RWPE2 (cell line): ENCODE measurements around the gene GFI1B.

ENCODE experiments used
- ATAC-seq: fragments of 200-7000 bp; cut with Tn5 transposase; 3 replicates; pipeline ENCODE4 v1.9.1; 2021; ENCODE audit warnings: low read depth
- DNase-seq: peaks from one replicate; pipeline ENCODE4 v3.0.0-alpha.2; 2020; ENCODE audit warnings: low spot score
- H3K27ac ChIP-seq: fragments of 450-650 bp; 2 replicates; pipeline ENCODE4 v1.5.1; 2017; ENCODE audit warnings: mild to moderate bottlenecking; ENCODE audit not compliant: poor library complexity, severe bottlenecking
- H3K27me3 ChIP-seq: fragments of 250-450 bp; sonication (Bioruptor Pico); 2 replicates; pipeline ENCODE4 v1.5.1; 2021; ENCODE audit warnings: mild to moderate bottlenecking, moderate library complexity; ENCODE audit not compliant: insufficient read depth, poor library complexity, severe bottlenecking
- H3K36me3 ChIP-seq: fragments of 250-450 bp; sonication (Bioruptor Pico); 2 replicates; pipeline ENCODE4 v1.5.1; 2020; ENCODE audit warnings: low read depth, mild to moderate bottlenecking, moderate library complexity
- H3K4me1 ChIP-seq: fragments of 250-450 bp; sonication (Bioruptor Pico); 2 replicates; pipeline ENCODE4 v1.5.1; 2021; ENCODE audit warnings: mild to moderate bottlenecking, moderate library complexity; ENCODE audit not compliant: insufficient read depth, poor library complexity, severe bottlenecking
- H3K4me3 ChIP-seq: fragments of 250-450 bp; sonication (Bioruptor Pico); 2 replicates; pipeline ENCODE4 v1.5.1; 2021; ENCODE audit warnings: mild to moderate bottlenecking, moderate library complexity; ENCODE audit not compliant: severe bottlenecking
- H3K9me3 ChIP-seq: fragments of 250-450 bp; sonication (Bioruptor Pico); 2 replicates; pipeline ENCODE4 v1.5.1; 2021; ENCODE audit warnings: mild to moderate bottlenecking, moderate library complexity; ENCODE audit not compliant: severe bottlenecking
- TF ChIP-seq, protein P1 (sequence below): fragments of 450-650 bp; IDR thresholded peaks from one replicate; pipeline ENCODE4 v1.5.1; 2017; ENCODE audit warnings: mild to moderate bottlenecking, moderate library complexity; ENCODE audit not compliant: poor library complexity, severe bottlenecking

Gene GFI1B

DNA sequence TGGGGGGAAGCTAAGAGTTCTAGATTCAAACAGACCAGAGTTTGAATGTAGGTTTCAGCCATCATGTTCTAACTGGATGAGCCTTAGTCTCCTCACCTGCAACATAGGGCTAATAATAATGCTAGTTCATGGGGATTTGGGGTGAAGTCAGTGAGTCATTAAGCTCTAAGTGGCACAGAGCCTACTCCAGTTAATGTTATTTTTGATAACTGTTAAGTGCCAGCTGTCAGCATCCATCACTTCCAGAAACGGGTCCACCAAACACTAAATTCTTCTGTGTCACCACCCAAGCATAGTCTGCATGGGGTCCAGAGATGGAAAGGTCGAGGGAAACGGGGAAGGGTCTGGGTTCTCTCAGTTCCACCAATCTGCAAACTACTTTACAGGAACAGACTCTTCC is 32.3 kb upstream of the GFI1B start:
- no peaks in the 10 kb centered on the region for H3K9me3 ChIP-seq
- no peak overlapping the region for H3K27ac ChIP-seq
- H3K36me3 ChIP-seq, result no peaks in the 10 kb centered on the region
- no peak overlapping the region for H3K4me3 ChIP-seq
- TF ChIP-seq, protein P1, sequence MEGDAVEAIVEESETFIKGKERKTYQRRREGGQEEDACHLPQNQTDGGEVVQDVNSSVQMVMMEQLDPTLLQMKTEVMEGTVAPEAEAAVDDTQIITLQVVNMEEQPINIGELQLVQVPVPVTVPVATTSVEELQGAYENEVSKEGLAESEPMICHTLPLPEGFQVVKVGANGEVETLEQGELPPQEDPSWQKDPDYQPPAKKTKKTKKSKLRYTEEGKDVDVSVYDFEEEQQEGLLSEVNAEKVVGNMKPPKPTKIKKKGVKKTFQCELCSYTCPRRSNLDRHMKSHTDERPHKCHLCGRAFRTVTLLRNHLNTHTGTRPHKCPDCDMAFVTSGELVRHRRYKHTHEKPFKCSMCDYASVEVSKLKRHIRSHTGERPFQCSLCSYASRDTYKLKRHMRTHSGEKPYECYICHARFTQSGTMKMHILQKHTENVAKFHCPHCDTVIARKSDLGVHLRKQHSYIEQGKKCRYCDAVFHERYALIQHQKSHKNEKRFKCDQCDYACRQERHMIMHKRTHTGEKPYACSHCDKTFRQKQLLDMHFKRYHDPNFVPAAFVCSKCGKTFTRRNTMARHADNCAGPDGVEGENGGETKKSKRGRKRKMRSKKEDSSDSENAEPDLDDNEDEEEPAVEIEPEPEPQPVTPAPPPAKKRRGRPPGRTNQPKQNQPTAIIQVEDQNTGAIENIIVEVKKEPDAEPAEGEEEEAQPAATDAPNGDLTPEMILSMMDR, result no peak
- DNase-seq, result no peak
- no peaks in the 10 kb centered on the region for H3K27me3 ChIP-seq
- H3K4me1 ChIP-seq, result peaks cover 21% of the 10 kb centered on the region
- ATAC-seq, result no peak

DNA sequence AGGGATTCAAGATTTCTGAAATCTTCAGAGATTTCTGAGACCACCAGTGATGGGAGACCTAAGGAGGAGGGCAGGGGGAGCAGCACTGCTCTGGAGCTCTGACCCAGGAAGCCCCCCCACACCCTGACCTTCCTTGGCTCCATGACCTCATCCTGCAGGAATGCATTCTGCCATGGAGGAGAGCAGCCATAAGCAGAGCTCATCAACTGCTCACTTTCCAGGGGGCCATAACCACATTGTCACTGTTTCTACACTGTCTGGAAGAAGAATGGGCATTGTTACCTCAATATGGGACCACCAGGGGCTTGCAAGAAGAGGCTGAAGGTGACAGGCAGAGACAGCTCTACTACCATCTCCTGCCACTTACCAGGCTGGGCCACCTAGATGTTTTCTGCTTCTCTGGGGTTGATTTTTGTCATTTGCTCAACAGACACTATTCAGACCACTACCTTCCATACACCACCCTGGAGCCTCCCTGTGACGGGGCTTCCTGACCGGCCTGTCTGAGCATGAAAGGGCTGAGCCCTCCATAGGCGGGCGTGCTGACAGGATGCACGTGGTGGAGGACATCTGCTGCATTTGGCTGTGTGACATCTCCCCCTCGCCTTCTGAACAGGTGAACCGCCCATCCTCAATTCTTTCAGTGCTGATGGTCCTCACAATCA is 31.7 kb upstream of the GFI1B start:
- no peak overlapping the region for H3K27ac ChIP-seq
- H3K27me3 ChIP-seq, result no peaks in the 10 kb centered on the region
- no peak for DNase-seq
- H3K4me1 ChIP-seq, result peaks cover 21% of the 10 kb centered on the region
- ATAC-seq, result peak; percentile 31; the same call in 1 of the 3 replicates
- no peak overlapping the region for H3K4me3 ChIP-seq
- H3K36me3 ChIP-seq, result no peaks in the 10 kb centered on the region
- no peaks in the 10 kb centered on the region for H3K9me3 ChIP-seq
- TF ChIP-seq, protein P1, result no peak

DNA sequence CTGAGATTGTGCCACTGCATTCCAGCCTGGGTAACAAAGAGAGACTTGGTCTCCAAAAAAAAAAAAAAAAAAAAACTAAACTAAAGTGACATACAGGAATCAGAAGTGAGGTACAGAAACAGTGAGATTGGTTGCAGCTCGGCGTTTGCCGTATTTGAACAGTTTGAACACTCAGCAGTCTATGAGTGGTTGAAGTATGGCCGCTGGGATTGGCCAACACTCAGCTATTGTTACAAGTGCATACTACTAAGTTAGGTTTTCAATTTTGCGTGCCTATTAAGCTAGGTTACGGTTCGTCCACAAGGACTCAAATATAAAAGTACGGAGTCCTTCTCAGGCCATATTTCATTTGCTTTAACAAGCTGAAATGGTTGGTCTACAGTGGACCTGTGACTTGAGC is 30.7 kb upstream of the GFI1B start:
- Histone ChIP-seq H3K27ac (no peak overlapping the region), H3K4me3 (no peak overlapping the region), H3K27me3 (no peaks in the 10 kb centered on the region), H3K36me3 (no peaks in the 10 kb centered on the region), H3K9me3 (no peaks in the 10 kb centered on the region), H3K4me1 (peaks cover 17% of the 10 kb centered on the region)
- ATAC-seq (no peak), DNase-seq (no peak)
- TF ChIP-seq, protein P1, result no peak

DNA sequence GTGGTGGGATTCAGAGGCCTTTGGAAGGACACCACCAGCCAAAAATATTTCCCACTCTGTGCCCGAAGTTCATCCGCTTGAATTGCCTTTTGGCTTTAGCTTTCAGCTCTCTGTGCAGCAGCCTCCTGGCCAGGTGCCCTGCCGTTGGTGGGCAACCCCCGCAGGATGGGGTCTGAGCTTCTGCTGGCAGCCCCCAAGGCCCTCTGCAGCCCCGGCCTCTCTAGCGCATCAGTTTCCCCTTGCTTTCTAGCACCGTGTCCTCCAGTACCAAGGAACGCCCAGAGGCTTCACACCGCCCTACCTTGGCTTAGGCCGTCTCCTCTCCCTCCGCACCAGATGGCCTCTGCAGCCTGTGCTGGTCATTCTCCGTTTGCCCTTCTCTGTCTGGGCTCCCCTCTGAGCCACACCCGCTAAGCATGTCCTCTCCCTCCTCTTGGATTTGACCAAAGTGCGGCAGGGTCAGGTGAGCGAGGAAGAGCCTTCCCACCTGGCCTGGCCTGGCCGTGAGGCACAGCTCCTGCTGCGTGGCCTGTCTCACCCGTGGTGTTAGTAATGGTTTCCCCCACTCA is 29.9 kb upstream of the GFI1B start:
- TF ChIP-seq, protein P1, result no peak
- ATAC-seq, result no peak
- Histone ChIP-seq H3K4me1 (peaks cover 11% of the 10 kb centered on the region), H3K36me3 (no peaks in the 10 kb centered on the region), H3K27me3 (no peaks in the 10 kb centered on the region), H3K9me3 (no peaks in the 10 kb centered on the region), H3K27ac (no peak overlapping the region), H3K4me3 (no peak overlapping the region)
- DNase-seq, result no peak

DNA sequence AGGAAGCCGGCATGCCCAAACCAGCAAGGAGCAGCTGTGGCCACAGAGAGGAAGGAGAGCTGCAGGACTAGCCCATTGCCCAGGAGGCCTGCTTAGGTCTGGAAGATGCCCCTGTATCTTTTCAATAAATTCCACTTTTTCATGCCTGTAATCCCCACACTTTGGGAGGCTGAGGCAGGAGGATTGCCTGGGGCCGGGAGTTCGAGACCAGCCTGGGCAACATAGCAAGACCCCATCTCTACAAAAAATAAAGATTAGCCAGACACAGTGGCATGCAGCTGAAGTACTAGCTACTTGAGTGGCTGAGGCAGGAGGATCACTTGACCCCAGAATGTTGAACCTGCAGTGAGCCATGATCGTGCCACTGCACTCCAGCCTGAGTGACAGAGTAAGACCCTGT is 28.8 kb upstream of the GFI1B start:
- ATAC-seq (no peak), DNase-seq (no peak)
- Histone ChIP-seq H3K4me1 (peaks cover 11% of the 10 kb centered on the region), H3K4me3 (no peak overlapping the region), H3K27me3 (no peaks in the 10 kb centered on the region), H3K36me3 (no peaks in the 10 kb centered on the region), H3K9me3 (no peaks in the 10 kb centered on the region), H3K27ac (no peak overlapping the region)
- TF ChIP-seq, protein P1, result no peak
